GM18870 (cell line): Measurements from ENCODE around the gene KLF1.
A peak's percentile ranks its signal among the peaks of the same experiment; 100 is the strongest.
"Not testable (repeated sequence)": the region's sequence is repeated elsewhere in the genome, so short reads cannot be mapped to it uniquely, and the experiment has no call there.

ENCODE experiments used
- ATAC-seq: cut with Tn5 transposase; IDR thresholded peaks from one replicate; pipeline ENCODE4 v1.9.1; 2021; ENCODE audit warnings: moderate library complexity; ENCODE audit not compliant: unreplicated experiment

Gene KLF1

GRCh38 chr19:12891553-12892021, 4.6 kb upstream of the KLF1 start:
- ATAC-seq = no peak

- ATAC-seq = peak; percentile 84
Measured at GRCh38 chr19:12890787-12891552, 4.0 kb upstream of the KLF1 start, which contains the start of gene GCDH. Gene GCDH, plus strand, starts transcription at chr19:12891160. Its CDS starts 145 bp downstream, at chr19:12891305.

GRCh38 chr19:12890299-12890786, 3.3 kb upstream of the KLF1 start:
- not testable (repeated sequence) for ATAC-seq

GRCh38 chr19:12888006-12888603, 1.1 kb upstream of the KLF1 start:
- no peak for ATAC-seq

GRCh38 chr19:12886651-12886968, 391 bp downstream of the KLF1 start:
- no peak for ATAC-seq

GRCh38 chr19:12885749-12886650, 1.0 kb downstream of the KLF1 start:
- ATAC-seq = no peak

GRCh38 chr19:12884926-12885748, 1.9 kb downstream of the KLF1 start:
- ATAC-seq = no peak

- ATAC-seq = no peak
Measured at GRCh38 chr19:12884627-12884925, 2.4 kb downstream of the KLF1 start.

- no peak for ATAC-seq
Measured at GRCh38 chr19:12884202-12884601, 2.8 kb downstream of the KLF1 start.

GRCh38 chr19:12882589-12882988, 4.4 kb downstream of the KLF1 start:
- ATAC-seq = no peak

GRCh38 chr19:12881172-12881808, 5.7 kb downstream of the KLF1 start, which contains the start of gene DNASE2:
Gene DNASE2, minus strand, starts transcription at chr19:12881449. Its CDS starts 74 bp downstream, at chr19:12881375.
- ATAC-seq = peak; percentile 58

- no peak for ATAC-seq
Measured at GRCh38 chr19:12880551-12881171, 6.3 kb downstream of the KLF1 start.

- no peak for ATAC-seq
Measured at GRCh38 chr19:12875086-12875485, 11.9 kb downstream of the KLF1 start.

GRCh38 chr19:12873891-12874745, 12.9 kb downstream of the KLF1 start:
- no peak for ATAC-seq

GRCh38 chr19:12872941-12873890, 13.8 kb downstream of the KLF1 start:
- no peak for ATAC-seq

GRCh38 chr19:12872255-12872654, 14.7 kb downstream of the KLF1 start:
- ATAC-seq = no peak

GRCh38 chr19:12871681-12872080, 15.3 kb downstream of the KLF1 start:
- no peak for ATAC-seq
